ENCODE results near the gene SMARCB1.
A peak's percentile ranks its signal among the peaks of the same experiment; 100 is the strongest.

SMARCB1 gene

DNA sequence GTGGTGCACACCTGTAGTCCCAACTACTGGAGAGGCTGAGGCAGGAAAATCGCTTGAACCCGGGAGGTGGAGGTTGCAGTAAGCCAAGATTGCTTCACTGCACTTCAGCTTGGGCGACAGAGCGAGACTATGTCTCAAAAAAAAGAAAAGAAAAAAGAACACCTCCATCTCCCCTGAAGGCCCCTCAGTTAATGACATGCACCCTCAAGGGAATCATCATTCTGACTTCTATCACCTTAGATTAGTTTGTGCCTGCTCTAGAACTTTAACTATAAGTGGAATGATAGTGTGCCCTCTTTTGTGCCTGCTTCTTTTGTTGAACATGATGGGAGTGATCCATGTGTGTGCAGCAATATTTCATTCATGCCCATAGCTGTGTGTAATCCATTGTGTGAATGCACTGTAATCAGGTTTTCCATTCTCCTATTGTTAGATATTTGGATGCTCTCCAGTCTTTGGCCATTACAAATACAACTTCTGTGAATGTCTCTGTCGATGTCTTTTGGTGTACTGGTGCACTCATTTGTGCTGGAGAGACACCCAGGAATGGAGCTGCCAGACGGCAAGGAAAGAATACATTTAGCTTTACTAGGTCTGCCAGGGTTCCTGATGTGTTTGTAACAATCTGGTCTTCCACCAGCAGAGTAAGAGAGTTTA lies 31.7 kb upstream of the SMARCB1 start:
- Histone ChIP-seq H3K4me3 (ENCODE audit: low read depth, low read length) (no peak overlapping the region), H3K36me3 (no peaks in the 10 kb centered on the region), H3K27ac (no peak overlapping the region), H3K9me3 (ENCODE audit: severe bottlenecking) (no peaks in the 10 kb centered on the region), H3K27me3 (ENCODE audit: insufficient read depth, low read depth, severe bottlenecking) (no peaks in the 10 kb centered on the region)
- TF ChIP-seq, protein P1, sequence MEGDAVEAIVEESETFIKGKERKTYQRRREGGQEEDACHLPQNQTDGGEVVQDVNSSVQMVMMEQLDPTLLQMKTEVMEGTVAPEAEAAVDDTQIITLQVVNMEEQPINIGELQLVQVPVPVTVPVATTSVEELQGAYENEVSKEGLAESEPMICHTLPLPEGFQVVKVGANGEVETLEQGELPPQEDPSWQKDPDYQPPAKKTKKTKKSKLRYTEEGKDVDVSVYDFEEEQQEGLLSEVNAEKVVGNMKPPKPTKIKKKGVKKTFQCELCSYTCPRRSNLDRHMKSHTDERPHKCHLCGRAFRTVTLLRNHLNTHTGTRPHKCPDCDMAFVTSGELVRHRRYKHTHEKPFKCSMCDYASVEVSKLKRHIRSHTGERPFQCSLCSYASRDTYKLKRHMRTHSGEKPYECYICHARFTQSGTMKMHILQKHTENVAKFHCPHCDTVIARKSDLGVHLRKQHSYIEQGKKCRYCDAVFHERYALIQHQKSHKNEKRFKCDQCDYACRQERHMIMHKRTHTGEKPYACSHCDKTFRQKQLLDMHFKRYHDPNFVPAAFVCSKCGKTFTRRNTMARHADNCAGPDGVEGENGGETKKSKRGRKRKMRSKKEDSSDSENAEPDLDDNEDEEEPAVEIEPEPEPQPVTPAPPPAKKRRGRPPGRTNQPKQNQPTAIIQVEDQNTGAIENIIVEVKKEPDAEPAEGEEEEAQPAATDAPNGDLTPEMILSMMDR (IDR thresholded peaks at IDR 0.05; ENCODE audit: low read depth, low read length), result no peak
- no peak for DNase-seq

DNA sequence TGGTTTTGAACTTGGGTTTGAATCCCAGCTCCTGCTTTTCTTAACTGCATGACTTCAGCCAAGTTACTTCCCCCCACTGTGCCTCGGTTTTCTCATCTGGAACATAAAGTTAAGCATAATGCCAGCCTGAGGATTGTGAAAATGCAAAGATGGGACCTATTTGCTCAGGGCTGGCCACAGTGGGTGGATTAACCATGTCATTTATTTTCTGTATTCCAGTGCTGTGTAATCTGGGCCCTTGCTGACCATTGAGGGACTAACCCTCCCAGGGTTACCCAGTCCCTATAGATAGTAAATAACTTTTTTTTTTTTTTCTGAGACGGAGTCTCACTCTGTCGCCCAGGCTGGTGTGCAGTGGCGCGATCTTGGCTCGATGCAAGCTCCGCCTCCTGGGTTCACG lies 31.1 kb upstream of the SMARCB1 start:
- Histone ChIP-seq H3K36me3 (no peaks in the 10 kb centered on the region), H3K27ac (no peak overlapping the region), H3K27me3 (ENCODE audit: insufficient read depth, low read depth, severe bottlenecking) (no peaks in the 10 kb centered on the region), H3K9me3 (ENCODE audit: severe bottlenecking) (no peaks in the 10 kb centered on the region), H3K4me3 (ENCODE audit: low read depth, low read length) (no peak overlapping the region)
- TF ChIP-seq, protein P1 (IDR thresholded peaks at IDR 0.05; ENCODE audit: low read depth, low read length), result no peak
- no peak for DNase-seq

DNA sequence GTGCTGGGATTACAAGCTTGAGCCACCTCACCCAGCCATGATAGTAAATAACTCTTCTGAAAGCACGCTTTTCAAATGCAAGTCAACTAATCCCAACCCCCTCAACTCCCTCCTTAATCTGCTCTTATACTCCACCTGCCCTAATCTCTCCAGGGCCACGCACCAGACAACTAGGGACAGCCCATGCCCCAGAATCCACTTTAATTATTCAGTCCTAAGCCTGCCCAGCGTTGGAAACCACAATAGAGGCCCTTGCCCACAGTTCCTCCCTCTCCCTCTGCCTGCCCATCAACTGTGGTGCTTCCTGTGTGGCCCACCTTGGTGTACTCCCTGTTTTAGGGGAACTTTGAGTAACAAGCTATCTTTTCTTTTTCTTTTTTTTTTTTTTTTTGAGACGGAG lies 29.9 kb upstream of the SMARCB1 start:
- Histone ChIP-seq H3K4me3 (ENCODE audit: low read depth, low read length) (no peak overlapping the region), H3K9me3 (ENCODE audit: severe bottlenecking) (no peaks in the 10 kb centered on the region), H3K27ac (peak overlapping the region; percentile 66), H3K27me3 (ENCODE audit: insufficient read depth, low read depth, severe bottlenecking) (no peaks in the 10 kb centered on the region), H3K36me3 (no peaks in the 10 kb centered on the region)
- DNase-seq, result peak; percentile 83
- TF ChIP-seq, protein P1 (IDR thresholded peaks at IDR 0.05; ENCODE audit: low read depth, low read length), result no peak

- Histone ChIP-seq H3K4me3 (ENCODE audit: low read depth, low read length) (no peak overlapping the region), H3K9me3 (ENCODE audit: severe bottlenecking) (no peaks in the 10 kb centered on the region), H3K27me3 (ENCODE audit: insufficient read depth, low read depth, severe bottlenecking) (no peaks in the 10 kb centered on the region), H3K36me3 (peaks cover 3% of the 10 kb centered on the region), H3K27ac (no peak overlapping the region)
- TF ChIP-seq, protein P1 (IDR thresholded peaks at IDR 0.05; ENCODE audit: low read depth, low read length), result no peak
- DNase-seq, result no peak
Observed at GRCh38 chr22:23759566-23759965, 27.2 kb upstream of the SMARCB1 start.

- no peak overlapping the region for H3K4me3 ChIP-seq (ENCODE audit: low read depth, low read length)
- peaks cover 7% of the 10 kb centered on the region for H3K36me3 ChIP-seq
- no peaks in the 10 kb centered on the region for H3K27me3 ChIP-seq (ENCODE audit: insufficient read depth, low read depth, severe bottlenecking)
- no peak overlapping the region for H3K27ac ChIP-seq
- TF ChIP-seq, protein P1 (IDR thresholded peaks at IDR 0.05; ENCODE audit: low read depth, low read length), result no peak
- H3K9me3 ChIP-seq (ENCODE audit: severe bottlenecking), result no peaks in the 10 kb centered on the region
- DNase-seq, result no peak
Observed at GRCh38 chr22:23760056-23760455, 26.7 kb upstream of the SMARCB1 start.

Data from WERI-Rb-1 (cell line).